Fibroblast of lung (primary cell): Measurements from ENCODE around the gene FBF1.

Experiments used
- CTCF ChIP-seq, 2 donors: IDR thresholded peaks in 1 of 2; conservative IDR thresholded peaks in 1 of 2; 1 replicate in 1 of 2; 2 replicates in 1 of 2; pipeline ENCODE4 v1.5.1; 2011 to 2012; ENCODE audit warnings: low read length in 2 of 2, control low read depth in 1 of 2, inconsistent platforms in 1 of 2, low read depth in 1 of 2, mild to moderate bottlenecking in 1 of 2
- EZH2 ChIP-seq: IDR thresholded peaks from 2 replicates; pipeline ENCODE4 v1.5.1; 2012; ENCODE audit warnings: low read length, control low read depth, mild to moderate bottlenecking; ENCODE audit errors: missing control alignments

GRCh38 chr17:75920045-75920560 lies 20.7 kb downstream of the FBF1 start:
- TF ChIP-seq CTCF (conservative IDR thresholded peaks at IDR 0.05 in 1 of 2, IDR thresholded peaks at IDR 0.05 in 1 of 2; ENCODE audit: low read depth in 1 of 2, low read length in 2 of 2) (no peak), EZH2 (no peak)
